ENCODE data around the gene SBK2. TPM values are rescaled to one million over a fixed set of nuclear protein-coding genes. Genes with fewer than 3 reads are reported as not detected.
A peak's percentile ranks its signal among the peaks of the same experiment; 100 is the strongest.

Gene SBK2
- total and polyA plus RNA-seq, 9 of the 15 experiments (the other 6 are each of a cell fraction or from before 2014, with no cell fraction given), result not detected

GRCh38 chr19:55516878-55517620 lies 19.9 kb downstream of the SBK2 start (continued):
- TF ChIP-seq TOE1 (IDR thresholded peaks at IDR 0.05; ENCODE audit: borderline replicate concordance), result 0 out of 2 replicates have a peak, but pooled peaks have one; percentile 6
- no peak for TF ChIP-seq TOE1 (CRISPR knock-in tag; IDR thresholded peaks at IDR 0.05; ENCODE audit: borderline replicate concordance, low read depth)
- TF ChIP-seq E4F1 (CRISPR knock-in tag; IDR thresholded peaks at IDR 0.05; ENCODE audit: borderline replicate concordance), result no peak
- TF ChIP-seq ZBTB11 (CRISPR knock-in tag; IDR thresholded peaks at IDR 0.05), result peak in 1 of 3 experiments; percentile 87; a peak in 2 of 6 replicates
- peak; percentile 89 for TF ChIP-seq CC2D1A (IDR thresholded peaks at IDR 0.05)
- TF ChIP-seq RBM25 (IDR thresholded peaks at IDR 0.05; ENCODE audit: low read depth, low read length, severe bottlenecking), result peak; percentile 74
- TF ChIP-seq KHSRP (IDR thresholded peaks at IDR 0.05), result peak; percentile 72
- peak; percentile 95 for TF ChIP-seq ZBTB12 (CRISPR knock-in tag; IDR thresholded peaks at IDR 0.05)
- TF ChIP-seq CTBP1 (IDR thresholded peaks at IDR 0.05; ENCODE audit: borderline replicate concordance), result peak; percentile 89
- TF ChIP-seq NR2C2 (CRISPR knock-in tag; IDR thresholded peaks at IDR 0.05), result peak; percentile 45
- peak; percentile 93 for TF ChIP-seq NR2C2 (tag; IDR thresholded peaks at IDR 0.05)
- TF ChIP-seq ESRRA (IDR thresholded peaks at IDR 0.05; ENCODE audit: borderline replicate concordance, low read depth), result peak; percentile 97
- peak; percentile 73 for TF ChIP-seq HDGF (IDR thresholded peaks at IDR 0.05)
- TF ChIP-seq ARID2 (IDR thresholded peaks at IDR 0.05), result peak; percentile 99
- peak; percentile 81 for TF ChIP-seq PCBP1 (IDR thresholded peaks at IDR 0.05; ENCODE audit: low read depth, low read length, poor library complexity, severe bottlenecking)
- peak; percentile 97; the same call in 1 of the 2 replicates for TF ChIP-seq GTF2F1 (IDR thresholded peaks at IDR 0.05; ENCODE audit: low read depth, low read length)
- TF ChIP-seq ZC3H11A (IDR thresholded peaks at IDR 0.05; ENCODE audit: low read depth, low read length), result no peak
- peak; percentile 19; the same call in 1 of the 2 replicates for TF ChIP-seq MTA3 (IDR thresholded peaks at IDR 0.05; ENCODE audit: borderline replicate concordance)
- no peak for TF ChIP-seq SAP30 (IDR thresholded peaks at IDR 0.05; ENCODE audit: borderline replicate concordance, insufficient read depth, low read depth, low read length, poor library complexity, severe bottlenecking)
- peak; percentile 65 for TF ChIP-seq ATF7 (IDR thresholded peaks at IDR 0.05)
